HG03280 (cell line): ENCODE data around the gene FAM180A.
"Not testable (repeated sequence)": the region's sequence is repeated elsewhere in the genome, so short reads cannot be mapped to it uniquely, and the experiment has no call there.

ENCODE experiments used
- ATAC-seq: cut with Tn5 transposase; IDR thresholded peaks from one replicate; pipeline ENCODE4 v1.9.1; 2021; ENCODE audit warnings: mild to moderate bottlenecking, moderate library complexity; ENCODE audit not compliant: unreplicated experiment

FAM180A gene

GRCh38 chr7:135742371-135742770 lies 6.2 kb downstream of the FAM180A start:
- ATAC-seq = no peak

- no peak for ATAC-seq
These were observed 6.7 kb downstream of the FAM180A start for GRCh38 chr7:135741905-135742304.

GRCh38 chr7:135740889-135741288 lies 7.7 kb downstream of the FAM180A start:
- ATAC-seq = no peak

GRCh38 chr7:135737306-135737647 lies 11.3 kb downstream of the FAM180A start:
- ATAC-seq = not testable (repeated sequence)

GRCh38 chr7:135736586-135737305 lies 11.9 kb downstream of the FAM180A start:
- ATAC-seq = no peak

GRCh38 chr7:135734343-135734689 lies 14.3 kb downstream of the FAM180A start:
- no peak for ATAC-seq

GRCh38 chr7:135733603-135734342 lies 14.8 kb downstream of the FAM180A start:
- no peak for ATAC-seq

- ATAC-seq = no peak
These were observed 17.5 kb downstream of the FAM180A start for GRCh38 chr7:135731131-135731530.

- ATAC-seq = no peak
These were observed 19.4 kb downstream of the FAM180A start for GRCh38 chr7:135729230-135729629.

GRCh38 chr7:135728136-135728669 lies 20.4 kb downstream of the FAM180A start, which contains the start of gene SLC13A4:
Gene SLC13A4 (minus strand): TSS chr7:135728186. CDS start chr7:135727496, 690 bp downstream.
- ATAC-seq = no peak

GRCh38 chr7:135726911-135727673 lies 21.5 kb downstream of the FAM180A start:
- ATAC-seq = no peak

GRCh38 chr7:135726276-135726788 lies 22.3 kb downstream of the FAM180A start:
- no peak for ATAC-seq

GRCh38 chr7:135723411-135723810 lies 25.2 kb downstream of the FAM180A start:
- no peak for ATAC-seq

- ATAC-seq = no peak
These were observed 27.3 kb downstream of the FAM180A start for GRCh38 chr7:135721198-135721820.

GRCh38 chr7:135719688-135720087 lies 28.9 kb downstream of the FAM180A start:
- no peak for ATAC-seq

- ATAC-seq = no peak
These were observed 29.7 kb downstream of the FAM180A start for GRCh38 chr7:135718794-135719437.

GRCh38 chr7:135718219-135718618 lies 30.4 kb downstream of the FAM180A start:
- ATAC-seq = no peak

GRCh38 chr7:135717693-135718092 lies 30.9 kb downstream of the FAM180A start:
- no peak for ATAC-seq

GRCh38 chr7:135716677-135717238 lies 31.9 kb downstream of the FAM180A start:
- no peak for ATAC-seq

GRCh38 chr7:135715673-135716072 lies 32.9 kb downstream of the FAM180A start:
- ATAC-seq = no peak
